Neural progenitor cell (in vitro differentiated cells): Measurements from ENCODE around the gene SVOP.

Source experiments
- CTCF ChIP-seq: fragments of 200-600 bp; sonication (generic); IDR thresholded peaks from 2 replicates; pipeline ENCODE4 v1.5.1; 2017; ENCODE audit warnings: antibody characterized with exemption, mild to moderate bottlenecking
- EZH2phosphoT487 ChIP-seq: fragments of 200-600 bp; sonication (generic); IDR thresholded peaks from 2 replicates; pipeline ENCODE4 v1.6.1; 2017; ENCODE audit warnings: antibody characterized with exemption

DNA sequence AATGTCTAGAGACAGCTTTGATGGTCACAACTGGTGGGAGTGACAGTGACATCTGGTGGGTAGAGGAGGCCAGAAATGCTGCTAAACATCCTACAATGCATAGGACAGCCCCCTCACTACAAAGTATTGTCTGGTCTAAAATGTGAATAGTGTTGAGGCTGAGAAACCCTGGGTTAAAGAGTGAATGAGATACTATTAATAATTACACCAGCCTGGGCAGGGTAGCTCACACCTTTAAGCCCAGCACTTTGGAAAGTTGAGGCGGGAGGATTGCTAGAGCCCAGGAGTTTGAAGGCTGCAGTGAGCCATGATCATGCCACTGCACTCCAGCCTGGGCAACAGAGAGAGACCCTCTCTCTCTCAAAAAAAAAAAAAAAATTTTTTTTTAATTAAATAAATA lies 11.1 kb downstream of the SVOP start:
- no peak for TF ChIP-seq EZH2phosphoT487
- TF ChIP-seq CTCF, result no peak
